ENCODE data around the gene HBE1. TPM values are rescaled to one million over a fixed set of nuclear protein-coding genes. Genes with fewer than 3 reads are reported as not detected.

The HBE1 gene
- total and polyA plus RNA-seq, 2 of the 8 experiments (the other 6 are each of a cell fraction or from before 2014, with no cell fraction given): 0.39 TPM; not detected in 1

DNA sequence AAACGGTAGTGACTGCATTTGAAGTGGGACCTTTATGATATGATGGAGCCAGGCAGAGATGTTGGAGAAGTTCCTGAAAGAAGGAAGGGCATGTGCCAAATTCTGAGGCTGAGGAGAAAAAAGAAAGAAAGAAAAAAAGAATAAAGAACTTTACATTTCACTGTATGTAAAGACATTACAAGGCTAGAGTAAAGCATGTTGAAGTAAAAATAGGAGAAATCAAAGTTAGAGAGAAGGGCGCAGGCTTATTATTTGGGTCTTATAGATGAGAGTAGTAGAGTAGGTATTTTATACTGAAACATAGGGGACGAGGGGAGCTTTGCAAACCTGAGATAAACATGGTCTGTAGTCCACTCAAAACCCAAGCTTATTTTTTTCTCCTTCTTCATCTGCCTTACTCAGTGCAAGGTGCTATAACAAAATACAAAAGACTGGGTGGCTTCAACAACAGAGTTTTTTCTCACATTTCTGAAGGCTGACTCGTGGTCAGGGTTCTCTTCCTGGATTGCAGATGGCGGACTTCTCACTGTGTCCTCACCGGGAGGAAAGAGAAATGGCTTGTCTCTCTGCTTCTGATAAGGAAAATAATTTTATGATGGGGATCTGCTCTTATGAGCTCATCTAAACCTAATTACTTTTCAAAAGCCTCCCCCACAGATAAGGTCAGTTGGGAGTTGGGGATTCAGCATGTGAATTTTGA, 22.8 kb downstream of the HBE1 start:
- no peaks in the 10 kb centered on the region for H3K4me1 ChIP-seq (replicated peaks in 1 of 4; ENCODE audit: control insufficient read depth in 3 of 4, insufficient read depth in 4 of 4, low read length in 3 of 4)
- H3K14ac ChIP-seq (ENCODE audit: insufficient read length): no peak overlapping the region
- no peaks in the 10 kb centered on the region for H3K9me3 ChIP-seq (ENCODE audit: insufficient read depth in 2 of 2, low read depth in 1 of 2, low read length in 1 of 2)
- no peak overlapping the region for H3K4me3 ChIP-seq (ENCODE audit: extremely low read depth in 1 of 4, insufficient read depth in 2 of 4, low read depth in 3 of 4, low read length in 4 of 4)
- DNase-seq (ENCODE audit: low read depth in 1 of 2, low spot score in 2 of 2): no peak
- no peak overlapping the region for H4K91ac ChIP-seq (replicated peaks; ENCODE audit: insufficient read length, low read length)
- H4K20me1 ChIP-seq (replicated peaks in 1 of 2; ENCODE audit: control insufficient read depth in 1 of 2, insufficient read depth in 2 of 2, low read length in 2 of 2): no peaks in the 10 kb centered on the region
- no peak overlapping the region for H3K56ac ChIP-seq (replicated peaks; ENCODE audit: insufficient read length, low read depth, low read length)
- no peak overlapping the region for H2BK15ac ChIP-seq (ENCODE audit: low read length)
- no peak overlapping the region for H4K8ac ChIP-seq (ENCODE audit: extremely low read depth, insufficient read depth, low read length)
- no peak for FAIRE-seq
- no peaks in the 10 kb centered on the region; a peak in 1 of 7 replicates for H3K27me3 ChIP-seq (replicated peaks in 1 of 4; ENCODE audit: control insufficient read depth in 3 of 4, extremely low read depth in 1 of 4, insufficient read depth in 3 of 4, low read length in 3 of 4)
- H3K36me3 ChIP-seq (ENCODE audit: control insufficient read depth in 2 of 4, insufficient read depth in 4 of 4, low read length in 3 of 4): no peaks in the 10 kb centered on the region
- WGBS, 2 experiments (ENCODE audit: extremely low coverage in 1 of 2, insufficient coverage in 1 of 2, insufficient read length in 1 of 2, insufficient replicate concordance in 2 of 2, low coverage in 1 of 2, low lambda C conversion rate in 2 of 2, missing lambda C conversion rate in 1 of 2): 87% methylated on average over 6 of the region's 6 CpGs; no CpG with 5 or more reads in 1 of the 2 experiments
- H3K79me1 ChIP-seq (ENCODE audit: low read depth, low read length): no peaks in the 10 kb centered on the region
- no peak overlapping the region for H2BK120ac ChIP-seq (replicated peaks; ENCODE audit: low read depth, low read length)
- H4K5ac ChIP-seq (ENCODE audit: insufficient read length, low read depth, low read length): no peak overlapping the region
- H3K23me2 ChIP-seq (ENCODE audit: low read depth, low read length): no peaks in the 10 kb centered on the region
- ChIA-PET POLR2A (ENCODE audit: partially characterized antibody) (no interaction called here), CTCF (ENCODE audit: partially characterized antibody) (interaction anchor here (1.3 to 1.9 kb wide), 2 partner anchors 13 to 44 kb away, joined by 3 to 4 read pairs; no protein-coding TSS in a partner anchor)
- H3K4me2 ChIP-seq (ENCODE audit: insufficient read depth in 1 of 2, low read depth in 2 of 2, low read length in 2 of 2): no peak overlapping the region
- TF ChIP-seq BCL11A (IDR thresholded peaks at IDR 0.05; ENCODE audit: low read depth in 2 of 2, low read length in 2 of 2): no peak
- TF ChIP-seq POLR2AphosphoS5 (IDR thresholded peaks at IDR 0.05; ENCODE audit: low read depth, low read length): no peak
- TF ChIP-seq, protein P1, sequence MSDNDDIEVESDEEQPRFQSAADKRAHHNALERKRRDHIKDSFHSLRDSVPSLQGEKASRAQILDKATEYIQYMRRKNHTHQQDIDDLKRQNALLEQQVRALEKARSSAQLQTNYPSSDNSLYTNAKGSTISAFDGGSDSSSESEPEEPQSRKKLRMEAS (IDR thresholded peaks at IDR 0.05): no peak
- no peak for TF ChIP-seq SIRT6 (IDR thresholded peaks at IDR 0.05; ENCODE audit: low read length)
- TF ChIP-seq RNF2 (IDR thresholded peaks at IDR 0.05; ENCODE audit: borderline replicate concordance, low read depth, low read length, missing control alignments, poor library complexity, severe bottlenecking): no peak
- no peak for TF ChIP-seq TEAD4 (IDR thresholded peaks at IDR 0.05; ENCODE audit: low read depth, low read length)
- TF ChIP-seq CBX5 (IDR thresholded peaks at IDR 0.05; ENCODE audit: low read depth, low read length): no peak
- no peak for TF ChIP-seq TBP (IDR thresholded peaks at IDR 0.05; ENCODE audit: low read depth, low read length)
- no peak for TF ChIP-seq SRF (IDR thresholded peaks at IDR 0.05; ENCODE audit: low read depth, low read length)
- TF ChIP-seq SUZ12 (IDR thresholded peaks at IDR 0.05; ENCODE audit: low read length): no peak
- H2AFZ ChIP-seq (ENCODE audit: low read length): no peak overlapping the region
- no peak overlapping the region for H3K27ac ChIP-seq (ENCODE audit: low read depth, low read length)
- H2BK20ac ChIP-seq (ENCODE audit: low read length): no peak overlapping the region
- no peak overlapping the region for H2BK5ac ChIP-seq (ENCODE audit: low read depth, low read length)
- H3K79me2 ChIP-seq (ENCODE audit: control insufficient read depth in 1 of 2, insufficient read depth in 2 of 2, low read length in 2 of 2): no peaks in the 10 kb centered on the region
- H3K23ac ChIP-seq (ENCODE audit: insufficient read length): no peak overlapping the region
- no peak overlapping the region for H2AK5ac ChIP-seq (ENCODE audit: low read depth, low read length)
- H3K9ac ChIP-seq (replicated peaks in 1 of 4; ENCODE audit: extremely low read depth in 1 of 4, low read depth in 3 of 4, low read length in 3 of 4): no peak overlapping the region
- no peak overlapping the region for H2BK12ac ChIP-seq (ENCODE audit: low read depth, low read length)
- H3K4ac ChIP-seq (replicated peaks; ENCODE audit: insufficient read length, low read depth, low read length): no peak overlapping the region
- no peak overlapping the region for H3K18ac ChIP-seq (ENCODE audit: extremely low read depth, low read length)

Measured in H1 (cell line).